HCT116 (cell line): ENCODE results near the gene TUG1. TPM values are rescaled to one million over a fixed set of nuclear protein-coding genes. Genes with fewer than 3 reads are reported as not detected.

ENCODE experiments used
- ATAC-seq: fragments of 200-7000 bp; cut with Tn5 transposase; 2 replicates; pipeline ENCODE4 v1.9.1; 2020; ENCODE audit warnings: mild to moderate bottlenecking, moderate library complexity
- BruUV-seq: library from RNA; stranded (reverse); fragments of 400-500 nt; replicated peaks from 2 replicates; lab custom pipeline; 2021; lab: Mats Ljungman, UMichigan
- CTCF ChIA-PET: fragments of 300-600 bp; sonication (Branson Sonifier 250); formaldehyde crosslinking; loops from one replicate; lab custom pipeline; 2021; ENCODE audit warnings: antibody characterized with exemption; lab: Charles Lee
- POLR2A ChIA-PET: fragments of 300-600, 350-600 bp; sonication (Branson Sonifier 250); formaldehyde crosslinking; loops from one replicate; lab custom pipeline; 2021; ENCODE audit warnings: antibody characterized with exemption; lab: Charles Lee
- RAD21 ChIA-PET, 2 experiments: fragments of 300-600 bp; sonication (Branson Sonifier 250); formaldehyde crosslinking; loops; one replicate each; lab custom pipeline; 2023; ENCODE audit warnings: low total read pairs in 2 of 2; ENCODE audit not compliant: uncharacterized antibody in 2 of 2, unreplicated experiment in 2 of 2, low non-redundant PET in 1 of 2; lab: Charles Lee
- DNase-seq: peaks from one replicate; pipeline ENCODE4 v3.0.0-alpha.2; 2010; ENCODE audit warnings: low read depth, low spot score
- H2AFZ ChIP-seq: fragments of 200-600 bp; shearing (Covaris generic), sonication (generic); 2 replicates; pipeline ENCODE4 v1.6.1; 2017; ENCODE audit warnings: low read depth, mixed run types, mixed read lengths, antibody characterized with exemption, low read length; ENCODE audit not compliant: poor library complexity, severe bottlenecking
- H3K27ac ChIP-seq: 2 replicates; pipeline ENCODE4 v1.5.1; 2012; ENCODE audit warnings: low read depth, low read length
- H3K27me3 ChIP-seq: fragments of 200-600 bp; sonication (generic); 2 replicates; pipeline ENCODE4 v1.6.1; 2016; ENCODE audit warnings: mixed run types, low read length, mixed read lengths; ENCODE audit not compliant: insufficient read depth
- H3K36me3 ChIP-seq, 2 experiments: fragments of 200-500 bp in 1 of 2; fragments of 200-600 bp in 1 of 2; sonication (Bioruptor generic) in 1 of 2; sonication (generic) in 1 of 2; 2 replicates each; pipeline versions ENCODE4 v1.5.1 to v1.6.1; 2014 to 2016; ENCODE audit warnings: low read length in 2 of 2, inconsistent platforms in 1 of 2, mixed read lengths in 1 of 2, mixed run types in 1 of 2; ENCODE audit not compliant: insufficient read depth in 2 of 2, control insufficient read depth in 1 of 2
- H3K4me1 ChIP-seq, 2 experiments: fragments of 200-600 bp in 1 of 2; sonication (generic) in 1 of 2; 2 replicates each; pipeline versions ENCODE4 v1.5.1 to v1.6.1; 2012 to 2017; ENCODE audit warnings: low read length in 2 of 2, inconsistent platforms in 1 of 2, mild to moderate bottlenecking in 1 of 2, mixed read lengths in 1 of 2, mixed run types in 1 of 2, moderate library complexity in 1 of 2; ENCODE audit not compliant: insufficient read depth in 2 of 2, control insufficient read depth in 1 of 2
- H3K4me2 ChIP-seq: fragments of 200-600 bp; sonication (generic); 2 replicates; pipeline ENCODE4 v1.6.1; 2017; ENCODE audit warnings: mixed run types, low read length, mixed read lengths
- H3K4me3 ChIP-seq, 2 experiments: fragments of 200-600 bp in 1 of 2; sonication (generic) in 1 of 2; replicated peaks in 1 of 2; 2 replicates each; pipeline ENCODE4 v1.5.1; 2011 to 2016; ENCODE audit warnings: low read length in 2 of 2, control low read depth in 1 of 2, low read depth in 1 of 2, mild to moderate bottlenecking in 1 of 2, mixed read lengths in 1 of 2, mixed run types in 1 of 2
- H3K79me2 ChIP-seq: fragments of 200-600 bp; sonication (generic); 2 replicates; pipeline ENCODE4 v1.6.1; 2017; ENCODE audit warnings: mild to moderate bottlenecking, mixed run types, low read length, moderate library complexity, mixed read lengths; ENCODE audit not compliant: insufficient read depth
- H3K9ac ChIP-seq: fragments of 200-600 bp; sonication (generic); 2 replicates; pipeline ENCODE4 v1.6.1; 2016; ENCODE audit warnings: low read length, mixed read lengths
- H3K9me2 ChIP-seq: fragments of 200-600 bp; sonication (generic), shearing (Covaris generic); 2 replicates; pipeline ENCODE4 v1.6.1; 2017; ENCODE audit warnings: mixed run types, mild to moderate bottlenecking, moderate library complexity; ENCODE audit not compliant: insufficient read depth
- H3K9me3 ChIP-seq, 2 experiments: fragments of 200-500 bp in 1 of 2; fragments of 200-600 bp in 1 of 2; sonication (Bioruptor generic) in 1 of 2; sonication (generic) in 1 of 2; 2 replicates each; pipeline ENCODE4 v1.6.1; 2014 to 2017; ENCODE audit warnings: low read length in 2 of 2, mixed read lengths in 2 of 2, inconsistent platforms in 1 of 2, low read depth in 1 of 2, mild to moderate bottlenecking in 1 of 2, mixed run types in 1 of 2, moderate library complexity in 1 of 2; ENCODE audit not compliant: control insufficient read depth in 1 of 2, insufficient read depth in 1 of 2
- H4K20me1 ChIP-seq: fragments of 200-600 bp; sonication (generic), shearing (Covaris generic); 2 replicates; pipeline ENCODE4 v1.6.1; 2017; ENCODE audit warnings: mixed run types, mild to moderate bottlenecking, moderate library complexity; ENCODE audit not compliant: insufficient read depth
- ATF3 ChIP-seq: IDR thresholded peaks from 2 replicates; pipeline ENCODE4 v1.6.1; 2012
- CEBPB ChIP-seq: IDR thresholded peaks from 2 replicates; pipeline ENCODE4 v1.6.1; 2012; ENCODE audit warnings: low read depth
- CTCF ChIP-seq, 3 experiments: fragments of 200-600 bp in 1 of 3; sonication (generic) in 1 of 3; IDR thresholded peaks in 2 of 3; conservative IDR thresholded peaks in 1 of 3; 2 replicates each; pipeline ENCODE4 v1.5.1; 2012 to 2017; ENCODE audit warnings: low read depth in 2 of 3, low read length in 2 of 3, antibody characterized with exemption in 1 of 3, borderline replicate concordance in 1 of 3, control low read depth in 1 of 3, mild to moderate bottlenecking in 1 of 3, mixed read lengths in 1 of 3, mixed run types in 1 of 3, moderate library complexity in 1 of 3; ENCODE audit not compliant: insufficient read depth in 1 of 3
- EGR1 ChIP-seq: IDR thresholded peaks from 2 replicates; pipeline ENCODE4 v1.6.1; 2012; ENCODE audit warnings: low read depth
- ELF1 ChIP-seq: IDR thresholded peaks from 2 replicates; pipeline ENCODE4 v1.6.1; 2012; ENCODE audit warnings: low read depth, borderline replicate concordance
- EZH2 ChIP-seq: fragments of 200-600 bp; sonication (generic); IDR thresholded peaks from 2 replicates; pipeline ENCODE4 v1.6.1; 2017; ENCODE audit warnings: antibody characterized with exemption, mixed run types
- EZH2phosphoT487 ChIP-seq: fragments of 200-600 bp; IDR thresholded peaks from 2 replicates; pipeline ENCODE4 v1.6.1; 2018; ENCODE audit warnings: antibody characterized with exemption, borderline replicate concordance
- FOSL1 ChIP-seq: IDR thresholded peaks from 2 replicates; pipeline ENCODE4 v1.6.1; 2012; ENCODE audit warnings: low read depth
- JUND ChIP-seq: IDR thresholded peaks from 2 replicates; pipeline ENCODE4 v1.6.1; 2012
- MAX ChIP-seq: IDR thresholded peaks from 2 replicates; pipeline ENCODE4 v1.6.1; 2012
- POLR2A ChIP-seq: IDR thresholded peaks from 2 replicates; pipeline ENCODE4 v1.7.0; 2011; ENCODE audit warnings: borderline replicate concordance; ENCODE audit not compliant: insufficient read depth, insufficient read length; ENCODE audit errors: extremely low read depth
- POLR2AphosphoS5 ChIP-seq: IDR thresholded peaks from 2 replicates; pipeline ENCODE4 v1.6.1; 2011; ENCODE audit warnings: mild to moderate bottlenecking, low read depth, low read length, moderate library complexity
- RAD21 ChIP-seq: IDR thresholded peaks from 2 replicates; pipeline ENCODE4 v1.6.1; 2012; ENCODE audit warnings: low read depth, mild to moderate bottlenecking
- REST ChIP-seq: IDR thresholded peaks from 2 replicates; pipeline ENCODE4 v1.6.1; 2012; ENCODE audit warnings: low read depth
- SIN3A ChIP-seq: IDR thresholded peaks from 2 replicates; pipeline ENCODE4 v1.6.1; 2012; ENCODE audit warnings: low read depth
- SRF ChIP-seq: IDR thresholded peaks from 2 replicates; pipeline ENCODE4 v1.6.1; 2012; ENCODE audit warnings: low read depth
- YY1 ChIP-seq: IDR thresholded peaks from 2 replicates; pipeline ENCODE4 v1.6.1; 2011; ENCODE audit warnings: low read length, low read depth, moderate library complexity, mild to moderate bottlenecking; ENCODE audit not compliant: insufficient replicate concordance; ENCODE audit errors: extremely low read depth
- ZFX ChIP-seq: fragments of 450-650 bp; IDR thresholded peaks from 2 replicates; pipeline ENCODE4 v1.6.1; 2017
- ZNF274 ChIP-seq: fragments of 200-500 bp; sonication (Bioruptor generic); IDR thresholded peaks from 2 replicates; pipeline ENCODE4 v1.6.1; 2014; ENCODE audit warnings: mild to moderate bottlenecking, low read depth, low read length, inconsistent platforms
- intact Hi-C: fragments of 100-400 bp; cut with micrococcal nuclease; formaldehyde crosslinking; loops from 2 replicates; pipeline ENCODE4 v1.10.0; 2022
- total RNA-seq: library from RNA; stranded (reverse); gene quantifications from one replicate; pipeline ENCODE4 v1.2.1, GENCODE V29; 2021; ENCODE audit not compliant: unreplicated experiment

Gene TUG1
- total RNA-seq, 1 experiment from 2014 or later, result 45.0 TPM

GRCh38 chr22:30948930-30949342, 20.1 kb upstream of the TUG1 start:
- ChIA-PET POLR2A (no interaction called here), CTCF (interaction anchor here (2.2 to 2.9 kb wide), 2 partner anchors 133 to 136 kb away, joined by 8 to 25 read pairs; partner anchors contain the start of gene SMTN), RAD21 (no interaction called here)
- DNase-seq (no peak), ATAC-seq (peak; percentile 52; the same call in 1 of the 2 replicates)
- Histone ChIP-seq H3K79me2 (no peaks in the 10 kb centered on the region), H3K27me3 (no peaks in the 10 kb centered on the region), H2AFZ (no peak overlapping the region), H3K9me3 (no peaks in the 10 kb centered on the region), H3K36me3 (peaks cover 0 to 9% of the 10 kb centered on the region in 2 experiments; a peak in 1 of 4 replicates), H4K20me1 (no peaks in the 10 kb centered on the region), H3K27ac (no peak overlapping the region), H3K9me2 (no peaks in the 10 kb centered on the region; the same call in 1 of the 2 replicates), H3K4me1 (no peaks in the 10 kb centered on the region), H3K4me2 (no peak overlapping the region), H3K9ac (no peak overlapping the region), H3K4me3 (no peak overlapping the region)
- TF ChIP-seq FOSL1, result no peak
- no peak for TF ChIP-seq ATF3
- TF ChIP-seq YY1, result no peak
- no peak for TF ChIP-seq EGR1
- TF ChIP-seq MAX, result no peak
- TF ChIP-seq RAD21, result no peak
- no peak for TF ChIP-seq CTCF (IDR thresholded peaks at IDR 0.05 in 2 of 3, conservative IDR thresholded peaks at IDR 0.05 in 1 of 3; ENCODE audit: borderline replicate concordance in 1 of 3, insufficient read depth in 1 of 3, low read depth in 2 of 3, low read length in 2 of 3)
- no peak for TF ChIP-seq ZFX
- TF ChIP-seq EZH2phosphoT487, result no peak
- TF ChIP-seq CEBPB, result no peak
- TF ChIP-seq ELF1, result no peak
- no peak for TF ChIP-seq EZH2
- TF ChIP-seq REST, result no peak
- no peak for TF ChIP-seq SRF
- TF ChIP-seq JUND, result no peak
- TF ChIP-seq ZNF274, result no peak
- TF ChIP-seq SIN3A, result no peak
- TF ChIP-seq POLR2A, result no peak
- TF ChIP-seq POLR2AphosphoS5, result no peak
- BruUV-seq, result no TSS peak
- intact Hi-C loops, result loop anchor here (1.0 to 2.0 kb wide), 3 partner anchors 136 to 282 kb away; no protein-coding TSS in a partner anchor
